HG03565 (cell line): ENCODE data around the gene FGF1.
"Not testable (repeated sequence)": the region's sequence is repeated elsewhere in the genome, so short reads cannot be mapped to it uniquely, and the experiment has no call there.

ENCODE experiments used
- ATAC-seq: cut with Tn5 transposase; IDR thresholded peaks from one replicate; pipeline ENCODE4 v1.9.1; 2021; ENCODE audit warnings: mild to moderate bottlenecking, moderate library complexity; ENCODE audit not compliant: unreplicated experiment

FGF1 gene

DNA sequence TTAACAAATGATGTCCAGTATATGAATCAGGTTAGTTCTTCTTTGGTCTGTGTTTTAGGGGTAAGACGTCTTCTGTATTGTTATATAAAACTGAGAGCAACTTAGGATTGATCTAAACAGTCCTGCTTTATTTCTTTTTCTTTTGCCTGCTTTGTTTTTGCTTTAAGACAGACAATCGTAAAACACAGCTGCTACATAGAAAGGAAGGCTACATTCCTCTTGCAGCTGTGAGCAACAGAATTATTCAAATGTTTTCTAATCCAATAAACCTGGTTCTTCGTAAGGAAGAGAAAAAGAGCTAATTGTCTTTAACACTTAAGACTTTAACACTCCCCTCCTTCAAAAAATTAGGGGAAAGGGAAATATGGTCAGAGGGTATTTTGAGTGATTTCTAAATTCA is 14.6 kb downstream of the FGF1 start:
- no peak for ATAC-seq

DNA sequence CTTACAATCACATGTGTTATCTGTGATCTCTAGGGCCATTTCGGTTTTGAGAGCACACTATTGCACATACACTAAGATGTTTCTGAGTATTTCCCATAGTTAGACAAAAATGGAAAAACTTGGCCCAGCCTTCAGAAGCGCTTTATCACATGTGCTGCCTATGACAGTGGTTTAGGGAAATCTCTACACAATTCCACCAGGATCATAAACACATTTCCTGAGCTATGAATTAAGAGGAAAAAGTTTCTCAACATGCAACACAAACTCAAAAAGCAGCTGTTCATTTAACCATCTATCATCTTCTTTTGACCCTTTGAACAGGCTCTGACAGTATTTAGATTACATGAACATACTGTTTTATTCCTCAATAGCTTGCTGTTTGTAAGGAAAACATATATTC is 15.1 kb downstream of the FGF1 start:
- no peak for ATAC-seq

DNA sequence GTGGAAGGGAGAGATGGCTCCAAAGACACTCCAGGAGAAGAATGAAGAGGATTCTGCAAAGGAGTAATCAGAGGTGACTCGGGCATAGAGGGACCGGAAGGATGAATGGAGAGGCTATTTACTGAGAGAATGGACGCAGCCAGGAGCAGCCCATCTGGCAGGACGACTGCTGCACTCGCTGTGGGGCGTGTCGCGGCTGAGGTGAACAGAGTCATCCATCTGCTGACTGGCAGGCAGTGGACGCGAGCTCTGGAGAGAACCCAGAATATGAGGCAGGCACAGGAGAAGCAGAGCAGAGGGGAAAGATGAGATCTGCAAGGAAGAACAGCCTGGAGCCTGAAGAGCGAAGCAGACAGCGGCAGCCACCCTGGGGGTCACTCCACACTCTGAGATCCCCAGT is 16.4 kb downstream of the FGF1 start:
- ATAC-seq = no peak

DNA sequence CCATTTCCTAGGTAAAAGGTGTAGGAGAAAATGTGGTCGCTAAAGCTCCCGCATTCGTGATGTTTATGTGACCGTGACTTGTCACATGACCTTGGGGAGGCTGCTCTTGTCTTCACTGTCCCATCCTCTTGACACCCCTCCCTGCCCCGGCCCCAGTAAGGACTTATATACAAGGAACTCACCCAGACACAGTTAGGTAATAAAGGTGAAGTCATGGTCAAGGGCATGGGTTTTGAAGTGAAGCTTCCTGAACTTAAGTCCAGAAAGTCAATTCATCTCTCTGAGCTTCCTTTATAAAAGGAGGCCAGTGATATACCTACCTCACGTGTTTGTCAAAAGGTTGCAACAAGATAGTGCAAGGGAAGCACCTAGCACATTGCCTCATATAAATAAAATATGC is 17.6 kb downstream of the FGF1 start:
- no peak for ATAC-seq

DNA sequence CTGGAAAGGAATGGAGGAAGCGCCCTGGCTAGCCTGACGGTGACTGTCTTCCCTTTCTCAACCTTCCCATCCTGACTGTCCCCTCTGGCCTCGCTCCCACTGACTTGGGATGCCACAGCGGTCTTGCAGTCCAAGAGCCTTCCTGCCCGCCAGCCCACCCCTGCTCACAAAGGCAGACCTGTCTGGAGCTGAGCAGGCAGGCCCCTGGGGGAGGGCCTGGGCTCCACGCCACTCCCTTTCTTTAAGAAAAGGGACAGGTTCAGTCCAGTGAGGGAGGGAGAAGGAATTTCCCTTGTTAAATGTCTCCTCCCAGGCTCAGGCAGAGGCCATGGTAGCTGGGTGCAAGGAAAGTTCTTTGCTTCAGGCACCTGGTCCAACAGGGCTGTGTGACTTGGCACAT is 18.1 kb downstream of the FGF1 start:
- no peak for ATAC-seq

DNA sequence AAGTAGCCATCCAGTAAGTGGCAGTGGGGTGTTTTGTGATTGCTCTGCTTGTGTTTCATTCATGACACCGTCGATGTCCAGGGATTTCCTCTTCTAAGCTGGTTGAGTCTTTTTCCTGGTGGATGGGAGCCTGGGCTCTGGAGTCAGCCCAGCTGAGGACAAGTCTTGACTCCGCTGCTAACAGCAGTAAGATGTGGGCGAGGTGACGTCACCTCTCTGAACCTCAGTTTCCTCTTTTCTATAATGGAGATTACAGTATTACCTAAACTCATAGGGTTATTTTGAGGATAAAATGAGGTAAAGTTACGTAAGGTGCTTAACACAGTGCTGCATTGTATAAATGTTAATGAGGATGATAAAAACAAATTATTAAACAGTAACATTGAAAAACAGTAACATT is 21.3 kb downstream of the FGF1 start:
- no peak for ATAC-seq

DNA sequence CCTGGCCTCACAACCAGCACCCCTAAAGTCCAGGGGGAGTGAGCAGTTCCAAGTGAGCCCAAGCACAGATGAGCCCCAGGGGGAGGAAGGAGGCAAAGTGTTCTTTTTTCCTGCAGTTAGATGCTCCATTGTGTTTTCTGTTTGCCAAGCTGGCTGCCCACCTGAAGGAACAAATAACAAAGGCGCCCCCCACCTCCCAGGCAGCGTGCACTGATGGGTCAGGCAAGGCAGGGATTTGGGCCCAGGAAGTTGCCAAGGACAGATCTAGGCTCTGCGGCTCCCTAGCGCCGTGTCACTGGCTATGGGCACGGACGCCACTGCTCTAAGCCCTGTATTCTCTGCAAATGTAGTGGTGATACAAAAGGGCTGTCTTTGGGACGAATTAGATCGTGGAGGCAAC is 21.8 kb downstream of the FGF1 start:
- no peak for ATAC-seq

DNA sequence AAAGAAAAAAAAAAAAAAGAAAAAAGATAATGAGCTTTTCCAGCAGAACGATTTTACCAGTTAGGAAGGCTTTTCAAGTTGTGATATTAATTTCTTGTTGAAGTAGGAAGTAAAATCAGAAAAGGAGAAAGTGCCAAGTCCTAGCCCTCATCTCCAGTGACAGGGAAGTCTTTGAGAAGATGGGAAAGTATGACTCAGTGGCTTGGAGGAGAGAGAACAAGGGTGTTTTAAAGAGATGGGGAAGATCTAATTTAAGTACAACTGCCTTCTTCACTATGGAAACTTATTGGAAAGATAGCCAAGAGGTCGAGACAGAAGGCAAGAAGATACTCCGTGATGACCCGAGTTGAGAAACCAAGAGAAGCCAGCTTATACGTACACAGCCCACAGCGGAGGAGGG is 22.6 kb downstream of the FGF1 start:
- ATAC-seq = no peak

DNA sequence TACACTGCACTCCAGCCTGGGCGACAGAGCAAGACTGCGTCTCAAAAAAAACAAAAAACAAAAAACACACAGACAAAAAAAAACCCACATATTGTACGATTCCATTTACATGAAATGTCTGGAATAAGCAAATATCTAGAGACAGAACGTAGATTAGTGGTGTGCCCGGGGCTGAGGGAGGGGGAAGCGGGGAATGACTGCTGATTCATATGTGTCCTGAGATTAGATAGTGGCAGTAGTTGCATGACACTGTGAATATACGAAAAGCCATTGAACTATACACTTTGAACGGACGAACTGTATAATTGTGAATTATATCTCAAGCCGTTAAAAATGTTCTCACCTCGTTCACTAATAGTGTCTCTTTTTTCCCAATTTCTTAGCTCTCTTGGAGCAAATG is 23.9 kb downstream of the FGF1 start:
- ATAC-seq = no peak

DNA sequence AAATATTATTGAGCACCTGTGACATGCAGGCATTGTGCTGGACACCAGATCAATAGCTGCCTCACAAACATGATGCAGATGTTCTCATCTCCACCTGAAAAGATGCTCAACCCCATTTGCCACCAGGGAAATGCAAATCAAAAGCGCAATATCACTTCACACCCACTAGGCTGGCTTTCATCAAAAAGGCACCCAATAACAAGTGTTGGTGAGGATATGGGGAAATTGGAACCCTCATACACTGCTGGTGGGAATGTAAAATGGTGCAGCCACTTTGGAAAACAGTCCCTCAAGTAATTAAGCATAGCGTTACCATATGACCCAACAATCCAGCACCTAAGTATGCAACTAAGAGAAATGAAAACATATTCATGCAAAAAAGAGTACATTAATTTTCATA is 24.7 kb downstream of the FGF1 start:
- ATAC-seq = no peak

DNA sequence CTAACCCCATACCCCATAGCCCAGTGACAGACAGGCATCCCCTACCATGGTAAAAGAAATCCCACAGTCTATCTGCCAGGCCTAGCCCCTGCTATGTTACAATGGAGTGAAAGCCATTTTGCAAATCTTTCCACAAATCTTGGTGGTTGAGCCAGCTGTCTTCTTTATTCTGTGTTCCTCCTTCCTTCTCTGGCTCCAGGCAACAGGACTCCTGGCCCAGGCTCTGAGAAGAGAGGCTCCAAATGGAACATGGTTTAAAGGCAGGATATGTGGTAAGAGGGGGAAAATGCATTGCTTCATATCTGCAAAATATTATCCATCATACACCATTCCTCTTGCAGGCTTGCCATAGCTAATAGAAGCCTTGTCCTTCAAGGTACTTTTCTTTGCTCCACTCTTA is 25.2 kb downstream of the FGF1 start:
- ATAC-seq = no peak

DNA sequence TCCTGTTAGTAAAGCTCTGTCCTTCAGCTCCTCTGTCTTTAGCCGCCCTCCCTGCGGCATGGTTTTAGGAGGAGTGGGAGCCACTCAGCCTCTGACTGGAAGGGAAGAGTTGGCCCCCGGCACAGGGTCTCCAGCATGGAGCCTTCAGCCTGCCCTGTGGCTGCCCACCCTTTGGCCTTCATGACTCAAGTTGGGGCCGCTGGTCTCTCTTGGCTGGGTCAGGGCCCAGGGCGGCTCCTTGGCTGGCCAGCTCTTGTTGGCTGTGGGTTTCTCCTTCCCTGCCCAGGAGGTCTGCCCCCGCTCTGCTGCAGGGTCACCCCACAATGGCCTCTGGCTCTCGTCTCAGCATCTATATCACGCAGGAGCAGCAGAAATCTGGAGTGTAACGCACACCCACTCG is 25.7 kb downstream of the FGF1 start:
- no peak for ATAC-seq

DNA sequence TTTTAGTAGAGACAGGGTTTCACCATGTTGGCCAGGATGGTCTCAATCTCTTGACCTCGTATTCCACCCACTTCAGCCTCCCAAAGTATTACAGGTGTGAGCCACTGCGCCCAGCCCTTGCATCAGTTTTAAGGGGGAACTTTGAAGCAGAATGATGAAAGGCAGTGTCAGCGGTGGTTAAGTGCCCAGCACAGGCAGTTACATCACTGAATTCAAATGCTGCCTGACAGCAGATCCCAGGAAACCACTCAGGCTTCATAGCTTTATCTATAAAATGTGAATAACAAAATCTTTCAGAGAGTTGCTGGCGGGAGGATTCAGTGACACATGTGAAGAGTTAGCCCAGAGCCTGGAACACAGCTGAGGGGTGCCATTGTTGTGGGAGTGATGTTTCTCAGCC is 26.5 kb downstream of the FGF1 start:
- ATAC-seq = no peak

DNA sequence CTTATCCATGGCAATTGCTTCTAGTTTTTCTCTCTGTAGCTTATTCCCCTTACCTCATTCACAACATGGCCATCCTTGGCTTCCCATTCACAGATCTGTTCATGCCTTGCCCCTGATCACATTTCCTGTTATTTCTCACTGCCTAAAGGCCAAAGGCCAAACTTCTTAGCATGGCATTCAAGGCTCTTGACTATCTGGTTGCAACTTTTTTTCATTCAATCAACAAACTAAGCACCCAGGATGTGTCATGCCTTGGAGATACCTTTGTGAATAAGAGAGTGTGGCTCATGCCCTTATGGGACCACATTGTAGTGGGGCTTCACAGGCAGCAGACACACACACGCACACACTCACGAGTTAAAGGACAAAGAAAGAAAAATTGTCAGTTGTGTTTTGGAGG is 27.6 kb downstream of the FGF1 start:
- ATAC-seq = no peak

DNA sequence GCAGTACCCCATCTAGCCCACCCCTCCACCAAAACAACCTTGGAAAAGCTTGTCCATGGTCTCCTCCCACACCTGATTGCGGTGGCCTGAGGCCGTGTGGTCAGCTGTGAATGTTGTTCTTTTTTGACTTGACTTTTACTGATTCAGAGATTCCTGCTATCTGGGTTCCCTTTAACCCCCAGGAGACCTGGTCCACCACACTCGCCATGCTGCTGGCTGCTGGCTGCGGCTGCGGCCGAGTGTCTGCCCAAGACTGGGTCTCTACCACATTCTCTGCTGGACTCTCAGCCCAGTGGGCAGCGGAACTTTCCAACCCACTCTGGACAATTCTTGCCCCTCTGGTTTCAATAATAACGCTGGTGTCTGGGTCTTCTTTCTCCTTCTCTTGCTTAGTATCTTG is 28.4 kb downstream of the FGF1 start:
- no peak for ATAC-seq

DNA sequence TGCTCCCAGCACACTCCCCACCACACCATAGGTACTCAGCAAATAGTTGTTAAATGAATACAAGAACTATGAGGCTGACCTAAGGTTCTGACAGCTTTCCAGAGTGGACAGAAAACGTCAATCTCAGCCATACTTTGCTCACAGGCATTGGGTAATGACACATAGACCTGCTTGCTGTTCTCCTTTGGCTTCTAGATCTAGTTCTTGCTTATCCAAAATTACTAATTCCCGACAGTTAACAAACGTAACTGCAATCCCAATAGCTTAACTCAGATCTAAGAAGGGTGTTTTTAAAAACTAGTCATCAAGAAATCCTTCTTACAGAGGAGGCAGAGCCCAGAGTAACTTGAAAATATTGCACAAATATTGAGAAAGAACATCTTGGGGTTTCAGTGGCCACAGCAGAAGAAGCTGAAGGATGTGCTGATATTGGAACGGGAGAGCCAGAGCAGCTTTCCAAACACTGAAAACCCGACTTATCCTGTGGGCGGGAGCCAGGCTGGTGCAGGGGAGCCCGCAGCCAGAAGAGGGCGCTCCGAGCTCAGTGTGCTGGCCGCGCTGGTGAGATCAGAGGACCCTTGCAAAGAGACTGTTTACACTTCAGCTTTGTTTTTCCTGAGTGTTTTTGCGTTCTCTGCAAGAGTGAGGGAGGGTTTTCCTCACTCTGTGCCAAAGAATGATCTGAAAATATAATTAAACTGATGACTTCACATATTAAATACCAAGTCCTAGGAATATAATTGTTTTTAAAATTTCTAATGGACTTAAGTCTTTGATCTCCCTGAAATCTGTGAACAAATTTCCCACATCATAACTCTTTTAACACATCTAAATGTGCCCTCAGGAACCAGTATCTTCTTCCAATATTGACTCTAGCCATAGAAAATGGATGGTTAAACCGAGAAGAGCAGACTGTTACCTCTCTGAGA is 30.3 kb downstream of the FGF1 start:
- ATAC-seq = peak; percentile 84

DNA sequence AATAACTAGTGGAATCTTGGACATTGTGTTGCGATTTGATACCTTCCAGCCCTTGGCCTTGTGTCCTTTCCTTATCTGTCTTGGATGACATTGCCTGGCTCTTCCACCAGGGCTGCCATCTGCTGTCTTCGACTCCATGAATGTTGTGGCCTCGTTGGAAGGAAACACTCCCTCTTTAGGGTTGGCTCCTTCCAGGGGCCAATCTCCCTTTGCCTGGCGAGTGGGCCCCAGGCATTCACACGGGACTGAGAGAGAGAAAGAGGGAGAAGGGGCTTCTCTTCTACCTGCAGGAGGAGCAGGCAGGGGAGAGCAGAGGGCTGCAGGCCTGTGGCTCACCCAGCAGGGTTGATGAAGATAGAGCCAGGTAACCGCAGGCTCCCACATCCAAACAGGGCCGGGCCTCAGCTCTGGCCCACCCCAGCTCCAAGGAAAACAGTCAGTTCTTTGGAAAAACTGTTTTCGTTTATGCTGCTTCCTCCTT is 31.3 kb downstream of the FGF1 start:
- ATAC-seq = no peak

DNA sequence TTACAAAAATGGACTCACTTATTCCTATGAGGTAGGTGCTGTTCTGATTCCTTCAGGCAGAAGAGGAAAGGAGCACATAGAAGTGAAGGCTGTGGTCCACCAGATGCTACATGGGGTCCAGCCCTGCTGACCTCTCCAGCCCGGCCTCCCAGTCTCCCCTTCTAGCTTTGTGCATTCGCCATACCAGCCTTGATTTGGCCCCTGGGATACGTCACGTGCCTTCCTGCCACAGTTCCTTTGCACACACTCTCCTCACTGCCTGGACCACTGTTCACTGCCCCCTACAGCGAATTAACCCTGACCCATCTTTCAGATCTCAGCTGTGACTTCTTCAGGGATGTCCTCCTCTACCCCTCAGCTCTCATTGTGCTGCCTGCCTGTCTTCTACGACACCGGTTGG is 32.6 kb downstream of the FGF1 start:
- ATAC-seq = no peak

DNA sequence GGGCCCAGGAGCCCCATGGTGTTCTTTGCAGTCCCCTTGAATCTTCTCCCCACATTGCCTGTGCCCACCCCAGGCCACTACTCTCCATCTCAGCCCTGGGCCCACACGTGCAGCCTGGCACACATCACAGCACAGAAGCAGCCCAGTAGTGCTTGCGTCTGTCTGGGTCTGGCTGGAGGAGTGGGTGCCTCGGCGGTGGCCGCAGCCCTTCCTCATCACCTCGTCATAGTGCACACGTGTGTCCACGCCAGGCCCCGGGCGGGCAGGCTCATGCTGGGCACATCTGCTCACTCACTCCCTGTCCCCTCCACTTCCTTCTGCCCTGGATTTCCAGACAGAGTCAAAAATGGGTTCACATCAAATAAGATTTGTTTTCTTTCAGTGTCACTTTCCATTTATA is 33.3 kb downstream of the FGF1 start:
- no peak for ATAC-seq

DNA sequence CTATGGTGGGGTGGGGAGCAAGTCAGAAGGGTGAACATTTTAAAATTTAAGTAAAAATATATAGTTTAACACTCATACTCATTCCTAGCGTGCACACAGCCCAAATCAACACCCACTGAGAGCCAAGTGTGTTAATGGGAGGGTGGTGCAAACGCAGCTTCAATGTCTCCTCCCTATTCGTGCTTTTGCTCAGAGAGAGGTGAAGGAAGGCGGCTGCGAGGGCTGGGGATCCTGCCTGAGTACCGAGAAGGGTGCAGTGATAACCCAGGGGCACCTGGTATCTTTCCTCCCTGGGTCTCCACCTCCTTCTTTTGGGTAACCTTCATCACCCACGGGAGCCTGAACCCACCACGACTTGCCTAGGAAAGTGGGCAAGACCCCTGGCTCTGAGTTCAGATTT is 35.0 kb downstream of the FGF1 start:
- ATAC-seq = no peak

DNA sequence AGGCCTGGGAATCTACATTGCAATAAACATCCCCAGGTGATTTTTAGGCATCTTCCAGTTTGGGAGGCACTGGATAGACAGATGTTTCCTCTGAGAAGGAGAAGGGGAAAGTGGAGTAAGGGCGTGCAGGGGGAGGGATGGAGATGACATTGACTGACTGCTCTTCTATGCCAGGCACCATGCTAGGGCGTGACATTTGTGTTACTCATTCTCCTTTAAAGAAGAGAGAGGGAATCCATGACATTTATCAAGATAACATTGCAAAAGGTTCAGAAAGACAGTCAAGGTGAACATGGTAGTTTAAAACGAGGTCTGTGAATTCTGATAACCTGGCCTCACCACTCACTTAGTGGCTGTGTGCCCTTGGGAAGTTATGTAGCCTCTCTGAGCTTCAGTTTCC is 35.8 kb downstream of the FGF1 start:
- ATAC-seq = no peak

DNA sequence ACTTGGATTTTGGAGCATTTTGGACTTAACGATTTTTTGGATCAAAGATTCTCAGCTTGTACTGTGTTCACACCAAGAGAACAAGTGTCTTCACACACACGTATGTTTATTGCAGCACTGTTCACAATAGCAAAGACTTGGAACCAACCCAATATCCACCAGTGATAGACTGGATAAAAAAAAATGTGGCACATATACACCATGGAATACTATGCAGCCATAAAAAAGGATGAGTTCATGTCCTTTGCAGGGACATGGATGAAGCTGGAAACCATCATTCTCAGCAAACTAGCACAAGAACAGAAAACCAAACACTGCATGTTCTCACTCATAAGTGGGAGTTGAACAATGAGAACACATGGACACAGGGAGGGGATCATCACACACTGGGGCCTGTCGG is 37.8 kb downstream of the FGF1 start:
- not testable (repeated sequence) for ATAC-seq

DNA sequence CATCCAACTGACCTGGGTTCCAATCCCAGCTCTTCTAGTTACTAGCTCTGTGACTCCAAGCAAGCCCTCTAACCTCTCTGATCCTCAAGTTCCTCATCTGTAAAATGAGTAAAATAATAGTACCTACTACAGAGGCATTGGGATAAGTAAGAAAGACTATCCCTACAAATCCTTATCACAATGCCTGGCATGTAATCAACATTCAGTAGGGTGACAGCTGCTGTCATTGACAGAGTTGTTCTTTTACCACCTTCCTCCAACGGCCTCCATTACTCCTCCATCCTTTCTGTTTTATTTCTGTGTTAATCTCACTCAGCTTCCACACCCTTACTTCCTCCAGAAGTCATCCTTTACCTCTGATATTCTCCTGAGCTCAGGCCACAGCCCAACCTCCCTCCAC is 40.4 kb downstream of the FGF1 start:
- no peak for ATAC-seq
